Stimulated activated CD4-positive, alpha-beta T cell treated with anti-CD3 and anti-CD28 coated beads, Interleukin-15, amount 100 ng/mL, for 24 hours (primary cell): ENCODE data around the gene IL32.
"Not testable (repeated sequence)": the region's sequence is repeated elsewhere in the genome, so short reads cannot be mapped to it uniquely, and the experiment has no call there.

ENCODE experiments used
- DNase-seq: peaks from one replicate; pipeline ENCODE4 v3.0.0-alpha.2; 2020

Gene IL32

GRCh38 chr16:3072576-3073263 lies 7.3 kb downstream of the IL32 start:
- DNase-seq: not testable (repeated sequence)

GRCh38 chr16:3073448-3073847 lies 8.0 kb downstream of the IL32 start:
- no peak for DNase-seq

GRCh38 chr16:3074860-3075522 lies 9.6 kb downstream of the IL32 start:
- peak; percentile 84 for DNase-seq

GRCh38 chr16:3075523-3075915 lies 10.1 kb downstream of the IL32 start:
- peak; percentile 23 for DNase-seq

- not testable (repeated sequence) for DNase-seq
Observed at GRCh38 chr16:3075946-3076345, 10.5 kb downstream of the IL32 start.

- no peak for DNase-seq
Observed at GRCh38 chr16:3076577-3076976, 11.1 kb downstream of the IL32 start.

- DNase-seq: no peak
Observed at GRCh38 chr16:3080024-3080423, 14.6 kb downstream of the IL32 start.

GRCh38 chr16:3081957-3082356 lies 16.5 kb downstream of the IL32 start:
- DNase-seq: not testable (repeated sequence)

- DNase-seq: not testable (repeated sequence)
Observed at GRCh38 chr16:3083408-3083807, 18.0 kb downstream of the IL32 start.

- DNase-seq: no peak
Observed at GRCh38 chr16:3084491-3084890, 19.1 kb downstream of the IL32 start.

GRCh38 chr16:3084969-3085670 lies 19.7 kb downstream of the IL32 start:
- DNase-seq: no peak

- no peak for DNase-seq
Observed at GRCh38 chr16:3085868-3086595, 20.6 kb downstream of the IL32 start.

- DNase-seq: peak; percentile 37
Observed at GRCh38 chr16:3086596-3087242, 21.3 kb downstream of the IL32 start.

- no peak for DNase-seq
Observed at GRCh38 chr16:3087243-3088235, 22.1 kb downstream of the IL32 start.

- no peak for DNase-seq
Observed at GRCh38 chr16:3088450-3088849, 23.0 kb downstream of the IL32 start.

GRCh38 chr16:3088925-3089716 lies 23.7 kb downstream of the IL32 start:
- no peak for DNase-seq

GRCh38 chr16:3089717-3090592 lies 24.5 kb downstream of the IL32 start:
- DNase-seq: no peak

- no peak for DNase-seq
Observed at GRCh38 chr16:3091551-3091950, 26.1 kb downstream of the IL32 start.

- no peak for DNase-seq
Observed at GRCh38 chr16:3092501-3092941, 27.1 kb downstream of the IL32 start.
